Stimulated activated CD4-positive, alpha-beta T cell treated with anti-CD3 and anti-CD28 coated beads, Interleukin-2, amount 100 ng/mL, for 48 hours (primary cell): Measurements from ENCODE around the gene PAX6.

Experiments
- DNase-seq, 2 donors: peaks; one replicate each; pipeline ENCODE4 v3.0.0-alpha.2; 2020

PAX6 gene

GRCh38 chr11:31796499-31797189, 14.5 kb downstream of the PAX6 start:
- DNase-seq = no peak

- DNase-seq = no peak
Observed at GRCh38 chr11:31795706-31796498, 15.2 kb downstream of the PAX6 start.

DNA sequence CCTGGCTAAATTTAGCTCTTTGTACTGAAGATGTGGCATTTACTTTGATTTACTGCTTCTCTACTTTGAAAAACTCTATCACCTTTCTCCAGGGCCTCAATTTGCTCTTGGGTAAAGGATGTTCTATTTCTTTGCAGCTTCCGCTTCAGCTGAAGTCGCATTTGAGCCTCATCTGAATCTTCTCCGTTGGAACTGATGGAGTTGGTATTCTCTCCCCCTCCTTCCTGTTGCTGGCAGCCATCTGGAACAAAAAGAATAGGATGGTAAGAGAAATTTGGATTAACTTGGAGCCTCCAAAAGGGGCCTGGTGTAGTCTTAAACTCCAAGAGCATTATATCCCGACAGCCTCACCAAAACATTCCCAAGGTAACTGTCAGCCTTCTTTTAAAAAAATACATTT, 16.6 kb downstream of the PAX6 start:
- DNase-seq = no peak

- DNase-seq = no peak
Observed at GRCh38 chr11:31793264-31793663, 17.9 kb downstream of the PAX6 start.

DNA sequence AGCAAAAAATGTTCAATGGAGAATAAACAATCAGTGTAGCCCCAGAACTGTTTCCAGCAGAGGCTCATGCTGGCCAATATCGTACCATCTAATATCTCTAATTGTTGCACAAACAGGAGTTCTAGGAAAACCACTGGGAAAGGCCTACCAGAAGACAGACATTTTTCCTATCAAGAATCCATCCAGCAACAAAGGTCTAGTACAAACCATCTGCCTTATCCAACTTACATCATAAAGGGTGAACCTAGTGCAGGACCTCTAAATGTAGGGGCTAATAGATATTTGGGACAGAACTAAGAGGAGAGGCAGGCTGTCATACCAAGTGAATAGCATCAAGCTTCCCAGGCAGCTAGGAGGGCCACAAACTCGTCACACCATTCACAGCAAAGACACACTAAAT, 18.7 kb downstream of the PAX6 start:
- no peak for DNase-seq

- no peak for DNase-seq
Observed at GRCh38 chr11:31792036-31792435, 19.1 kb downstream of the PAX6 start.

DNA sequence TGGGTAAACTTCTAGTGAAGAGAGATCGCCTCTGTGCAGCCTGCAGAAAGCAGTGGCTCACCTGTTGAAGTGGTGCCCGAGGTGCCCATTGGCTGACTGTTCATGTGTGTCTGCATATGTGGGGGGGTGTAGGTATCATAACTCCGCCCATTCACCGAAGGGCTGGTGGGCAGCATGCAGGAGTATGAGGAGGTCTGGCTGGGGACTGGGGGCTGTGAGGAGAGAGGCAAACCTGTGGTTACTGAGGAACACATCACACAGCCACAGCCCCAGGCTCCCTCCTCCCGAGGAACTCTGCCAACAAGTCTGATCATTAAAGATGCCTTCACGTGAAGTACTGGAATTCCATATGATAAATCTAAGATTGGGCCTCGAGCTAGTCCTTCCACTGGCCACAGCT, 20.5 kb downstream of the PAX6 start:
- DNase-seq = no peak

DNA sequence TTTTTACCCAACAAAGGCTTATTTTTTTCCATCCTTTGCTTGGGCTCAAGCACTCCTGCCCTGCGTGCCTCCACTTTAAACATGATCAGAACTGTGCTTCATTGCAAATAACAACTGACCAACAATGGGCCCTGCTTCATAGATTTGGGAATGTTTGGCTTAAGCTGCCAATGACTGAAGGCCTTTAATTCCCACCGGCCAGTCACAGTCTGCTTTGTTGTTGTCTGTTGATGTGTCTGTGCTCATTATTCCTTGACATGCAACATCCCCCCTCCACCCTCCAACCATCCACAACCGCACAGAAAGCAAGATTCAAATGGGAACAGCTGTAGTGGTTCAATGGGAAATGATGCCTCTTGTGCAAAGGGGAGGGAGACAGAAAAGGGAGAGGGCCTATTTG, 23.0 kb downstream of the PAX6 start:
- no peak for DNase-seq

GRCh38 chr11:31786996-31787685, 24.0 kb downstream of the PAX6 start:
- DNase-seq = no peak

DNA sequence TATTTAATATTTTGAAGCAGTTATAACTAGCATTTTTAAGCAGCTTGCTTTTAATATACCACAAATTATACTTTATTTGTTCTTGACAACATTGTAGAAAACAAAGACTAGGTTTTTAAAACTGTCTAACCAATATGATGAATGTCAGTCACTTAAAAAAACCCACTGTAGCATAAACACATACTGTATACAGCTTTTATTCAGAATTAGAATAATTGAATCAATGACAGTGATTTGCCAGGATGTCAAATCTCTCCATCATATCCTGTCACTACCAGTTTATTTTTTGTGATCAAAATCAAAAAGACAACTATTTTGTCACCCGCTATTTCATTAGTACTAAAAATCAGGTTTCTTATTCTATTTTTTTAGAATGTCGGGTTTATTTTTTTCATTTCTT, 26.5 kb downstream of the PAX6 start:
- DNase-seq = no peak

DNA sequence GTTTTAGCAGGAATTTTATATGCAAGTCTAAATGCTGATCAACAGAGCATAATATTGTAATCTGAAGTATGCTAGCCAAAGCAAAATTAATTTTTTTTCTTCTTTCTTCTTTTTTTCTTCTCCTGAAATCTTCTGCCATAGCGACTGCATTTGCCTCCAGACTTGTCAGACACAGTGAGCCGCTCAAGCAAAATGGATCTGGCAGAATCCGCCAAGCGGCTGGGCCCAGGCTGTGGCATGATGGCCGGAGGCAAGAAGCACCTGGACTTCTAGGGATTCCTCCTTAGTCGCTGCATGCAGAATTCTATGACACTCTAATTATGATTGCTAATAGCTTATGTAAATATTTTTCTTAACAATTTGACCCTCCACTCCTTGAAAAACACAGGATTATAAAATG, 27.9 kb downstream of the PAX6 start:
- DNase-seq = no peak

DNA sequence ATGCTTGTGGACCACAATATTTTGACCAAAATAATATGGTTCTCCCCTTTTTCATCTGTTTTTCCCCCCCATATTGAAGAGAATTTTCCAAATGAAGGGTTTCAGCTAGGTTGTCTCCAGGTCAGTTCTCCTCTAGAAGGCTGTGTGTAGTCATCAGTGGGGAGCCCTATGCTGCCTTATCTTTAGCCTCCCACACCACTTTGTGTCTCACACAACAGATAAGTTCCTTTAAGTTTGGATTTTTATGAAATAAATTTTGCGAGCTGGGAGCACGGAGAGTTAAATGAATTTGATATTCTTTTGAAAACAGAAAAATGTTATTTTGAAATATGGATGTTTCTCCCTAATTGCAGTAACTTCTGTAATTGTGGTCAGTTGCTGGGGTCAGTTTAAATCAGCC, 28.9 kb downstream of the PAX6 start:
- no peak for DNase-seq

GRCh38 chr11:31780480-31780971, 30.6 kb downstream of the PAX6 start:
- DNase-seq = no peak

DNA sequence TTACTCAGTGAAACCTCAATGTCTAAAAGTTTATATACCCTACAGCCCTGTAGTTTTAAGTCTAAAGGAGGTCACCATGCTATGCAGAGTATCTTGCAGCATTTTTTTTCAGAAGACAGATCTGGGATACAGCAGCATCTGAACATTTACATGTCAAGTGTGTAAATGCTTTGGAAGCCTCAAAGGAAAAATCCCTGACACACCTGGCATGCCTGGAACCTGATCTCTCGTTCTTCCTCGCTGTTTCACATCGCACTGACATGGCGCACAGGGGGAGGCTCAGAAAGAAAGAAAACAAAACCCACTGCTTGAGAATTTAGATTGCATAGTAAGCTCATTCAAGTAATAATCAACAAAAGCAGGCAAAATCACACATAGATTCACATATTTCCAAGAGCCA, 31.0 kb downstream of the PAX6 start:
- no peak for DNase-seq

DNA sequence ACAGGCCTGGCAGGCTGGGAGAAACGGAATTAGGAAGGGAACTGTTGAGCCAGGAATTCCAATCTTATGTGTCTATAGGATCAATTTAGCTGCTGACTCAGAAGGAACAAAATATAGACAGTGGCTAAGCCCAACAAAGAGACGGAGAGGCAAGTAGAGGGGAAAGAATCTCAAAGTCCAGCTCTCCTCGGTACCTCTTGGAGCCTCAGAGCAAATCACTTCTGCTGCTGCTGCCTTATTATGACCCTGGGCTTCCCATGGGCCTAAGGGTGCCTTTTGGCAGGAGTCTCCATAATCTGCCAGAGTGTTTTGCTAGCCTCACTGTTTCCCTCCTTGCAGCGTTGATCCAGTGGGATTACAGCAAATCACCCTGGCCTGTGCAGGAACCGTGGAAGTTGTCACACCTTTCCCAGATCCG, 31.7 kb downstream of the PAX6 start:
- no peak for DNase-seq

DNA sequence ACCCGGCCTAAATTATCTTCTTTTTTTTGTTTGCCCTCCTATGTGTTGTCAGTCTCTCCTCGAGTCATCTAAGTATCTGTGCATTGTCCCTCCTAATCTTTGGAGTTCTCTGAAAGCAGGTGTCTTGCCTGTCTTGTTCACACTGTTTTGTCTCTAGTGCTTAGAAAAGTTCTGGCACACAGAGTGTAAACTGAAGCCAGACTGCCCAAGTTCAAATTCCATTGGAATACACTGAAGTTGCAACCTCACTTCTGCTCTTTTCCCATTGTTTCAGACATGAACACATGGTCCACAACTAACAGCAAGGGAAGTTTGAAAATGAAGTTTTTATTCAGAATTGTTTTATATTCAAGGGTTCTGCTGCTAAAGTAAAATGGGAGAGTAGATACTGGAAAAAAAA, 38.7 kb downstream of the PAX6 start:
- DNase-seq = no peak

- no peak for DNase-seq
Observed at GRCh38 chr11:31770011-31770700, 41.0 kb downstream of the PAX6 start.

GRCh38 chr11:31768749-31769640, 42.1 kb downstream of the PAX6 start:
- DNase-seq = no peak

DNA sequence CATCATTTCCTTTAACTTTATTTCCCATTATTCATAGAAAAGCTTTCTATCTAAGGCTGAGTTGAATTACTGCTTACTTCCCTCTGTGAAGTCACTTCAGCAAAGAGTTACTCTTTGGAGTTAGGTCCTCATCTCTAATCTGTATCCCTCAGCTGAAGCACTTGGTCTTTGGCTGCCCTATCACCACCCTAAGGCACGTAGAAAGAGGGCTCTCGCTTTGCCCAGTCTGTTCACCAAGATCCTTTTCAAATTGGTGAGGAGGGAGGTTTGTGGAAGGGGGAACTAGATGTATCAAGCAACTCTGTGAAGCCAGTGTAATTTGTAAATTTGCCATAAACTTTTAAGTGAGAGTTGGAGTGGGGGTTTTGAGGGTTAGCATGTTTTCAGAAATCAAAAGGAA, 43.4 kb downstream of the PAX6 start:
- DNase-seq = no peak

- no peak for DNase-seq
Observed at GRCh38 chr11:31767066-31767465, 44.1 kb downstream of the PAX6 start.

GRCh38 chr11:31764766-31765165, 46.4 kb downstream of the PAX6 start:
- no peak for DNase-seq

- no peak for DNase-seq
Observed at GRCh38 chr11:31764261-31764660, 46.9 kb downstream of the PAX6 start.
